Esophagus squamous epithelium (tissue), 5 donors: ENCODE data around the gene UGT3A1. TPM values are rescaled to one million over a fixed set of nuclear protein-coding genes. Genes with fewer than 3 reads are reported as not detected.

Source experiments
- DNase-seq: peaks from one replicate; lab custom pipeline; 2025; lab: John Stamatoyannopoulos, UW
- H3K27ac ChIP-seq, 4 donors: fragments of 200-600 bp; sonication (generic); one replicate each; pipeline ENCODE4 v1.5.1; 2016 to 2019; ENCODE audit warnings: mild to moderate bottlenecking in 1 of 4
- H3K27me3 ChIP-seq, 4 donors: fragments of 200-600 bp; sonication (generic); 1 replicate in 3 of 4; 2 replicates in 1 of 4; pipeline versions ENCODE4 v1.5.1 to v1.6.0; 2017 to 2021; ENCODE audit warnings: antibody characterized with exemption in 1 of 4
- H3K36me3 ChIP-seq, 3 donors: fragments of 200-600 bp; sonication (generic); one replicate each; pipeline ENCODE4 v1.5.1; 2016 to 2019
- H3K4me1 ChIP-seq, 3 donors: fragments of 200-600 bp; sonication (generic); one replicate each; pipeline ENCODE4 v1.5.1; 2017 to 2019
- H3K4me3 ChIP-seq, 4 donors: fragments of 200-600 bp; sonication (generic); 1 replicate in 3 of 4; 2 replicates in 1 of 4; pipeline ENCODE4 v1.5.1; 2016 to 2019; ENCODE audit warnings: mild to moderate bottlenecking in 2 of 4, moderate library complexity in 1 of 4
- H3K9me3 ChIP-seq, 3 donors: fragments of 200-600 bp; sonication (generic); one replicate each; pipeline ENCODE4 v1.5.1; 2016 to 2019
- POLR2A ChIP-seq, 4 donors: fragments of 450-650 bp; IDR thresholded peaks; one replicate each; pipeline ENCODE4 v1.6.1; 2017; ENCODE audit warnings: antibody characterized with exemption in 4 of 4, mild to moderate bottlenecking in 4 of 4, moderate library complexity in 3 of 4
- WGBS, 2 donors: methylation state at CpG; one replicate each; pipeline ENCODE4 v1.1.5; 2018; 5-methylcytosine and 5-hydroxymethylcytosine counted together
- intact Hi-C: fragments of 100-400 bp; cut with DNase I; formaldehyde crosslinking; loops from one replicate; pipeline ENCODE4 v1.15.0; 2022
- total RNA-seq, 4 donors: library from RNA; depleted of rRNA; stranded (reverse); fragments of >200 nt; gene quantifications; one replicate each; pipeline ENCODE4 v1.1.0, GENCODE V29; 2016
- TF ChIP-seq, protein P1 (sequence below), 6 experiments: fragments of 450-650 bp in 4 of 6; fragments of 200-600 bp in 2 of 6; sonication (generic) in 2 of 6; IDR thresholded peaks; one replicate each; pipeline ENCODE4 v1.5.1; 2016 to 2019; ENCODE audit warnings: antibody characterized with exemption in 6 of 6, mild to moderate bottlenecking in 4 of 6, moderate library complexity in 4 of 6
- donor health status: DM: yes; HTN: yes; CAD: no.

The UGT3A1 gene
- total RNA-seq, 4 donors from 2014 or later: 0.11 TPM; not detected in 3

DNA sequence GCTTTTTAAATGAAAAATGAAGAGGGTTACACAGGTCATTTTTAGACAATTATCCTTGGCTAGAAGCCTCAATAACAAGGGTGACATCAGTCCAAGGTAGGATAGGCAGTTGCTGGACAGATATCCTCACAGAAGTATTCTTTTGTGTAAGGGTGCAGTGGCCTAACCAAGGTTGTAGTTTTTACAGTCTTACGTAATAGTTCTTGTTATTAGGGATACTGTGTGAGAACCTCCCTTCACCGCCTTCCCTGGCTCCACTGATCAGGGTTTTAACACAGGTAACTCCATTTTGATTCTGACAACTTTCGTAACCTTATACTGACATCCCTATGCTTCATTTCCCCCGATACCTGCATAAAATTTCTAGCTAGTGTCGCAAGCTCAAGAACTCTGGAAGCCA lies 44.1 kb downstream of the UGT3A1 start:
- no peak overlapping the region for H3K4me3 ChIP-seq
- H3K4me1 ChIP-seq: no peaks in the 10 kb centered on the region
- DNase-seq: no peak
- no peaks in the 10 kb centered on the region for H3K36me3 ChIP-seq
- intact Hi-C loops: no loop called here
- TF ChIP-seq, protein P1, sequence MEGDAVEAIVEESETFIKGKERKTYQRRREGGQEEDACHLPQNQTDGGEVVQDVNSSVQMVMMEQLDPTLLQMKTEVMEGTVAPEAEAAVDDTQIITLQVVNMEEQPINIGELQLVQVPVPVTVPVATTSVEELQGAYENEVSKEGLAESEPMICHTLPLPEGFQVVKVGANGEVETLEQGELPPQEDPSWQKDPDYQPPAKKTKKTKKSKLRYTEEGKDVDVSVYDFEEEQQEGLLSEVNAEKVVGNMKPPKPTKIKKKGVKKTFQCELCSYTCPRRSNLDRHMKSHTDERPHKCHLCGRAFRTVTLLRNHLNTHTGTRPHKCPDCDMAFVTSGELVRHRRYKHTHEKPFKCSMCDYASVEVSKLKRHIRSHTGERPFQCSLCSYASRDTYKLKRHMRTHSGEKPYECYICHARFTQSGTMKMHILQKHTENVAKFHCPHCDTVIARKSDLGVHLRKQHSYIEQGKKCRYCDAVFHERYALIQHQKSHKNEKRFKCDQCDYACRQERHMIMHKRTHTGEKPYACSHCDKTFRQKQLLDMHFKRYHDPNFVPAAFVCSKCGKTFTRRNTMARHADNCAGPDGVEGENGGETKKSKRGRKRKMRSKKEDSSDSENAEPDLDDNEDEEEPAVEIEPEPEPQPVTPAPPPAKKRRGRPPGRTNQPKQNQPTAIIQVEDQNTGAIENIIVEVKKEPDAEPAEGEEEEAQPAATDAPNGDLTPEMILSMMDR (IDR thresholded peaks at IDR 0.05): no peak
- TF ChIP-seq POLR2A (IDR thresholded peaks at IDR 0.05): no peak
- WGBS, 2 donors: 65 to 67% methylated on average over 5 of the region's 5 CpGs
- no peak overlapping the region for H3K27ac ChIP-seq
- H3K9me3 ChIP-seq: no peaks in the 10 kb centered on the region
- H3K27me3 ChIP-seq: peaks cover 0 to 8% (median 0%) of the 10 kb centered on the region in 4 donors

DNA sequence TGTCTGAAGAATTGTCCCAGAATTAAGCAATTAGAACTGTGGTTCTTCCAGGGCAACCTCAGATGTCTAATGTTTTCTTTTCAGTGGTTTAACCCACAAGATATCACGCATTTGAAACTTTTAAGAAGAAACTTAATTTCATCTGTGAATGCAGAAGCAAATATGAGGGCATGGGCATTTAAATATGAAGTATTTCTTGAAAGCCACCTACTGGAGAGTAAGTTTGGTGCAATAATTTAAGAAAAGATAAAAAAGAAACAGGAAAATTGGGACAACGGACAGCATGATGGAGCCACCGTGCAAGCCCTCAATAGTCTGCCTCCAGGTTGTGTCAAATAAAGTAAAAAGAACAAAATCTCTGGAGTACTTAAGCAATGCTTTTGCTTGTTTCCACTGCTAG lies 51.6 kb downstream of the UGT3A1 start:
- Histone ChIP-seq H3K27ac (no peak overlapping the region), H3K27me3 (peaks cover 0 to 4% (median 0%) of the 10 kb centered on the region in 4 donors), H3K4me1 (no peaks in the 10 kb centered on the region), H3K9me3 (no peaks in the 10 kb centered on the region), H3K4me3 (no peak overlapping the region), H3K36me3 (no peaks in the 10 kb centered on the region)
- intact Hi-C loops: no loop called here
- TF ChIP-seq POLR2A (IDR thresholded peaks at IDR 0.05): no peak
- TF ChIP-seq, protein P1 (IDR thresholded peaks at IDR 0.05): no peak
- no peak for DNase-seq
- WGBS, 2 donors: 51 to 64% methylated on average over 3 of the region's 3 CpGs

DNA sequence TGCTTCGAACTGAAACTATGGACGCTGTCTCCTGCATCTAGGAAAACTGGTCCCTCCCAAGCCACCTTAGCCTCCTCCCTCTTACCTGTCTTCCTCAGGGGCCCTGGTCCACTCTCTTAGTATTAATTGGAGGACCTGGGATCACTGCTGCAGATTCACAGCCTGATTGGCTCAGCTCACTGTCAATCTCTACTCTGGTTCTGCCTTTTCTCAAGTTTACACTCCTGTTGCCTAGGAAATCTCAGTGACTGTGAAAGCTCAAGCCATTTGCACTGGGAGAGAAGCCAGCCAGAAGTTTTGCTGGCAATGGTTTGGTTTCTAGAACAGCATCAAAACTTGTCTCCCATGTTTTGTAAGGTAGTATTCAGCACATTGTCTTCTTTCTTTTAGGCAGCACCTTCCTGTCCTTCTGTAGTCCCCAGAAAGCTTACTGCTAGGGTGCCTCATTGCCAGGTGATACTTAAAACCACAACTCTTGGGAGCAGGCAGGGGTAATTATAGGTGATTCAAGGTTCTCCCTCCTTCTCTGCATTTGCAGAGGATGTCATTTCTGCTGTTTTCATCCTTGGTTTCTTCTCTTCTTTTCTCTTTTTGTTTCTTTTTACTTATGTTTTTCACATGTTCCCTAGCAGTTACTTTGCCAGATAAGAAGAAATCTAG lies 52.5 kb downstream of the UGT3A1 start, which contains the start of gene CAPSL:
Gene CAPSL, minus strand, starts transcription at position 55 of the 660 bp plus-strand sequence. CDS start 17,502 bp downstream, outside the sequence.
- intact Hi-C loops: no loop called here
- 18 to 36% methylated on average over 2 of the region's 2 CpGs for WGBS, 2 donors
- no peak within 1 kb of the TSS for H3K4me3 ChIP-seq
- H3K4me1 ChIP-seq: no peaks in the 10 kb centered on the region
- no peaks in the 10 kb centered on the region for H3K9me3 ChIP-seq
- H3K27ac ChIP-seq: no peak within 1 kb of the TSS
- DNase-seq: no peak
- H3K36me3 ChIP-seq: no peaks in the 10 kb centered on the region
- H3K27me3 ChIP-seq: peaks cover 0 to 4% (median 0%) of the 10 kb centered on the region in 4 donors
- TF ChIP-seq, protein P1 (IDR thresholded peaks at IDR 0.05): no peak
- no peak for TF ChIP-seq POLR2A (IDR thresholded peaks at IDR 0.05)

DNA sequence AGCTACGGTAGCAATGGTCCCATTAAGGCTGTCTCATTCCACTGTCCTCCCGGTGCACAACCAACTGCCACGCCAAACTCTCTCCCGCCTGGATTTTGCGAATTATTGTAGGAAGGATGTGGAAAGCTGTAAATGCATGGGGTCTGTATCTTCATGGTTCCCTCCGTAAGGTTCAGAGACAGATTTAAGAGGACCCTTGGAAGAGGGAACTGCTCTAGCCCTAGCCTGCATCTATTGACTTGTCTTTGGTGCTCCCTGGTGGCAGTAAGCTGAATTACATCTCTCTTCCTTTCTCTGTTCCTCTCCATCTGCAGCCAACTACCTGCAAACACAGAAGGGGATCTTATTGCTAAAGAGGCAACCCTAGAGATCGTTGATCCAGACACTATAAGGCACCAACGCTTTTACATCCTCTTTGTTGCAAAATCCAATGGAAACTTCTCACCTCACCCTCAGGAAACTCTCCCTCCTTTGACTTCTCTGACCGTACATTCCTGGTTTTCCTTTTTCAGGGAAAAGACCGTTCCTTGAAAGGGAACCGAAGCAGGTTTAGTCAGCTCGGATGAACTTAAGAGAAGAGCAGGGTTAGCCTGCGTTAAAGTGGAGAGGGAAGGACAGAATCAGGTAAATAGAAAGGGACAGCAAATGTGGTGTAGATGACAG lies 64.7 kb downstream of the UGT3A1 start:
- Histone ChIP-seq H3K4me1 (peaks cover 0 to 16% (median 0%) of the 10 kb centered on the region in 3 donors), H3K27me3 (peaks cover 0 to 60% (median 0%) of the 10 kb centered on the region in 4 donors), H3K36me3 (no peaks in the 10 kb centered on the region), H3K9me3 (no peaks in the 10 kb centered on the region), H3K27ac (no peak overlapping the region), H3K4me3 (no peak overlapping the region)
- TF ChIP-seq POLR2A (IDR thresholded peaks at IDR 0.05): no peak
- TF ChIP-seq, protein P1 (IDR thresholded peaks at IDR 0.05): peak; percentile 68 to 86 (median 80)
- 22 to 34% methylated on average over 7 to 9 of the region's 13 CpGs for WGBS, 2 donors
- DNase-seq: no peak
- intact Hi-C loops: loop anchor here (2.0 to 10.0 kb wide), 4 partner anchors 148 to 839 kb away; partner anchors contain the start of gene SPEF2
